Smooth muscle cell (in vitro differentiated cells): ENCODE data around the gene WDR70. TPM values are rescaled to one million over a fixed set of nuclear protein-coding genes. Genes with fewer than 3 reads are reported as not detected.
A peak's percentile ranks its signal among the peaks of the same experiment; 100 is the strongest.

ENCODE experiments used
- DNase-seq: peaks from one replicate; lab custom pipeline; 2025; ENCODE audit not compliant: unreplicated experiment; lab: John Stamatoyannopoulos, UW
- H2AFZ ChIP-seq: fragments of 200-600 bp; sonication (generic); 2 replicates; pipeline ENCODE4 v1.6.0; 2016; ENCODE audit warnings: antibody characterized with exemption, low read depth, mild to moderate bottlenecking
- H3F3A ChIP-seq: fragments of 200-600 bp; sonication (generic); 2 replicates; pipeline ENCODE4 v1.6.0; 2017; ENCODE audit warnings: antibody characterized with exemption, low read depth
- H3K27ac ChIP-seq: fragments of 200-600 bp; sonication (generic); 2 replicates; pipeline ENCODE4 v1.5.1; 2016; ENCODE audit warnings: low read depth, mild to moderate bottlenecking
- H3K27me3 ChIP-seq: fragments of 200-600 bp; sonication (generic); 2 replicates; pipeline ENCODE4 v1.6.1; 2016; ENCODE audit warnings: low read depth, mild to moderate bottlenecking
- H3K36me3 ChIP-seq: fragments of 200-600 bp; sonication (generic); 2 replicates; pipeline ENCODE4 v1.5.1; 2016; ENCODE audit warnings: low read depth
- H3K4me1 ChIP-seq: fragments of 200-600 bp; sonication (generic); 2 replicates; pipeline ENCODE4 v1.5.1; 2016; ENCODE audit warnings: low read depth
- H3K4me2 ChIP-seq: fragments of 200-600 bp; sonication (generic); 2 replicates; pipeline ENCODE4 v1.6.0; 2016; ENCODE audit warnings: mild to moderate bottlenecking
- H3K4me3 ChIP-seq: fragments of 200-600 bp; sonication (generic); 2 replicates; pipeline ENCODE4 v1.5.1; 2016; ENCODE audit warnings: mild to moderate bottlenecking
- H3K79me2 ChIP-seq: fragments of 200-600 bp; sonication (generic); 2 replicates; pipeline ENCODE4 v1.6.0; 2016; ENCODE audit warnings: low read depth, mild to moderate bottlenecking
- H3K9ac ChIP-seq: fragments of 200-600 bp; sonication (generic); 2 replicates; pipeline ENCODE4 v1.6.0; 2016; ENCODE audit warnings: low read depth
- H3K9me3 ChIP-seq: fragments of 200-600 bp; sonication (generic); replicated peaks from 2 replicates; pipeline ENCODE4 v1.5.1; 2016; ENCODE audit warnings: low read depth
- H4K20me1 ChIP-seq: fragments of 200-600 bp; sonication (generic); 2 replicates; pipeline ENCODE4 v1.6.0; 2016; ENCODE audit warnings: low read depth
- WGBS: methylation state at CpG from one replicate; pipeline ENCODE4 v1.1.7; 2016; ENCODE audit warnings: low lambda C conversion rate; 5-methylcytosine and 5-hydroxymethylcytosine counted together
- polyA plus RNA-seq: library from polyadenylated mRNA; unstranded; fragments of >200 nt; fragmentation: Nextera tagmentation; extraction: Ambion mirVana; gene quantifications from 2 replicates; pipeline ENCODE4 v1.2.1, GENCODE V29; 2016
- total RNA-seq: library from RNA; depleted of rRNA; stranded (reverse); fragments of >200 nt; gene quantifications from 2 replicates; pipeline ENCODE4 v1.2.3, GENCODE V29; 2014
- TF ChIP-seq, protein P1 (sequence below): fragments of 200-600 bp; sonication (generic); IDR thresholded peaks from 2 replicates; pipeline ENCODE4 v1.5.1; 2017; ENCODE audit warnings: borderline replicate concordance, mild to moderate bottlenecking, antibody characterized with exemption; ENCODE audit not compliant: insufficient read depth, poor library complexity, severe bottlenecking

WDR70 gene
- total and polyA plus RNA-seq, 2 experiments from 2014 or later: 17.8 to 28.7 TPM

DNA sequence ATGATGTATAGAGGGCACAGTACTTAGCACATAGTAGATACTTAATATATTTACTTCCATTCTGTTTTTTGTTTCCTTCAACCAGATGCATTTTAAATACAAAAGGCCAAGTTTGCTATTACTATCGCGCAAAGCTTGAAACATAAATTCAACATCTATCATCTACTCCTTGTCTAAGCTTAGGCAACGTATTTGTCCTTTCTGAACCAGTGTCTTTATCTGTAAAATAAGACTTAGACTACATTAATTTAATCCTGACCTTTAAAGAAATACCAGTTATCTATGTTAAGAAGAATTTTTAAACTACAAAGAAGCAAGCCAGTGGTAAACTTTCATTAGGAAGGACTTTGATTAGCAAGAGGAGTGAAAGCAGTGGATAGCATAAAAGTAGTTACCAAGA, 173.0 kb downstream of the WDR70 start:
- no peak for DNase-seq
- Histone ChIP-seq H3F3A (peaks cover 29% of the 10 kb centered on the region), H2AFZ (no peak overlapping the region), H3K9ac (no peak overlapping the region), H3K4me2 (peak overlapping the region; percentile 72), H3K79me2 (peaks cover 10% of the 10 kb centered on the region), H3K36me3 (no peaks in the 10 kb centered on the region), H3K9me3 (no peaks in the 10 kb centered on the region), H4K20me1 (no peaks in the 10 kb centered on the region), H3K4me3 (peak overlapping the region; percentile 11), H3K27me3 (no peaks in the 10 kb centered on the region), H3K27ac (peak overlapping the region; percentile 87), H3K4me1 (peaks cover 12% of the 10 kb centered on the region)
- TF ChIP-seq, protein P1, sequence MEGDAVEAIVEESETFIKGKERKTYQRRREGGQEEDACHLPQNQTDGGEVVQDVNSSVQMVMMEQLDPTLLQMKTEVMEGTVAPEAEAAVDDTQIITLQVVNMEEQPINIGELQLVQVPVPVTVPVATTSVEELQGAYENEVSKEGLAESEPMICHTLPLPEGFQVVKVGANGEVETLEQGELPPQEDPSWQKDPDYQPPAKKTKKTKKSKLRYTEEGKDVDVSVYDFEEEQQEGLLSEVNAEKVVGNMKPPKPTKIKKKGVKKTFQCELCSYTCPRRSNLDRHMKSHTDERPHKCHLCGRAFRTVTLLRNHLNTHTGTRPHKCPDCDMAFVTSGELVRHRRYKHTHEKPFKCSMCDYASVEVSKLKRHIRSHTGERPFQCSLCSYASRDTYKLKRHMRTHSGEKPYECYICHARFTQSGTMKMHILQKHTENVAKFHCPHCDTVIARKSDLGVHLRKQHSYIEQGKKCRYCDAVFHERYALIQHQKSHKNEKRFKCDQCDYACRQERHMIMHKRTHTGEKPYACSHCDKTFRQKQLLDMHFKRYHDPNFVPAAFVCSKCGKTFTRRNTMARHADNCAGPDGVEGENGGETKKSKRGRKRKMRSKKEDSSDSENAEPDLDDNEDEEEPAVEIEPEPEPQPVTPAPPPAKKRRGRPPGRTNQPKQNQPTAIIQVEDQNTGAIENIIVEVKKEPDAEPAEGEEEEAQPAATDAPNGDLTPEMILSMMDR: no peak
- 22% methylated on average over 3 of the region's 3 CpGs for WGBS

DNA sequence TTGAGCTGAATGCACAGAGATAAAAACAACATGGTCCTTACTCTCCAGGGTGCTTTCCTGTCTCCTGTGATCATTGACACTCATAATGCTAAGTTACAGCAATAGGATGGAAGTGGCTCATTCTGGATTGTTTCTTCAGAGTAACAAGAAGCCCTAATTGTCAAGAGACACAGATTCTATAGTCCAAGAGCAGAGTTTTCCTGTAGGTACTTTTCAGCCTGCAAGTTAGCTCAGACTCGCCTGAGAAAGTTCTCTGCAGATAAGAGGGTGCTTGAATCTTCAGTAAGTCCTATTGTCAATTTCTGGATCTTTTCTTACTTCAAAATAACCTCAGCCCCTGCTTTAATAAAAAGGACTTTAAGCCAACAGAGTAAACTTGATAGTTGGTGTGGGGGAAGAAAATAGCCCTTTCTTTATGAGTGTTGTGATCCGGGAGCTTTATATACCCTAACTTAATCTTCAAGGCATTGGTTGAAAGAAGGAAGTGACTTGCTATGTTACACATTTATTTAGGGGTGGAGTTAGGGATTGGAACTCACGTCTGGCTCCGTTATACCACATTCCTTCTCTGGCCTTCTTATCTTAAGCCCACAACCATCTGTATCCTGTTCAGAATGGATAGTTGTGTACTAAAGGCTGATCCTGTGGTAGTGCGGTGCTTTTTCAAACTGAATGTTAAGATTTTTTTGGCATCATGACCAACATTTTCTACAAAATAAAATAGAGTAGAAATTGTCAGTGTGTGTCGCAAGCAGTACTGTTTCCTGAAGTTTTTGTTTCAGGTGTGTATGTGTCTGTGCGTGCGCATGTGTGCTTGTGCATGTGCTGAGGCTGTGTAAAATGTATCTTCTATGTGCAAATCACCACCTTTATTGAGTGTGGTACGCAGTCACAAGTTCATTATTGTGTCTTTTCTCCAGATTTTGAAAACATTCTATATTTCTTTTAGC, 173.9 kb downstream of the WDR70 start:
- H3K4me1 ChIP-seq: peaks cover 12% of the 10 kb centered on the region
- no peaks in the 10 kb centered on the region for H3K27me3 ChIP-seq
- H3K9me3 ChIP-seq: no peaks in the 10 kb centered on the region
- peak overlapping the region; percentile 72 for H3K4me2 ChIP-seq
- peak overlapping the region; percentile 87 for H3K27ac ChIP-seq
- H3K36me3 ChIP-seq: no peaks in the 10 kb centered on the region
- H3K4me3 ChIP-seq: peak overlapping the region; percentile 11
- TF ChIP-seq, protein P1: no peak
- H2AFZ ChIP-seq: no peak overlapping the region
- WGBS: 37% methylated on average over 9 of the region's 9 CpGs
- no peaks in the 10 kb centered on the region for H4K20me1 ChIP-seq
- H3K9ac ChIP-seq: peak overlapping the region; percentile 51
- DNase-seq: no peak
- H3K79me2 ChIP-seq: peaks cover 10% of the 10 kb centered on the region
- peaks cover 29% of the 10 kb centered on the region for H3F3A ChIP-seq

DNA sequence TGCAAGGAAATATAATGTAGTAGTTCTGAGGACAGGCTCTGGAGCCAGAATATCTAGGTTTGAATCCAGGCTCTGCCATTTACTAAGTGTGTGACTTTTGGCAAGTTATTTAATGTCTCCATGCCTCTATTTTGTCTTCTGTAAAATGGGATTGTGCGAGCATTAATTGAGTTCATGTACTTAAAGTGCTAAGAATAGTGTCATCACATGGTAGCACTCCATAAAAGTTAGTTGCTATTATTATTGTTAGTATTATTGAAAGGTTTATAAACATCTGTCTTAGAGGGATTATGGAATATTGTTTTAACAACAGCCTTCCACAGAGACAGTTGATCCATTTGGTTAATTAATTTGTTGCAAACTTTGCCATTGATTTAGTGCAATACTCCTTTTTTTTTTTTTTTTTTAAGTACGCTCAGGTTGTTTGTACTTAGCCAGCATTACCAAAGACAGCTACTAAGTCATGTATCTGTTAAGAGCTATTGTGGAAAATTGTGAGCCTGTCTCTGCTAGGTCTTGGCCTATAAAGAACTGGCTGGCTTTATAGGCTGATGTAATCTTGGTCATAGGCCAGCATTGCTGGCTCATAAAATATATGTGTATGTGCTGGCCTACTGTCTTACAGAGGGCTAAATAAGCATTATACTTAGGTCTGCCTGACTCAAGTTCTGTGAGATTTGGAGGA, 174.7 kb downstream of the WDR70 start:
- no peaks in the 10 kb centered on the region for H3K9me3 ChIP-seq
- H3K4me3 ChIP-seq: no peak overlapping the region
- no peak overlapping the region for H3K9ac ChIP-seq
- peaks cover 12% of the 10 kb centered on the region for H3K4me1 ChIP-seq
- peaks cover 10% of the 10 kb centered on the region for H3K79me2 ChIP-seq
- 36% methylated on average over 2 of the region's 2 CpGs for WGBS
- peak overlapping the region; percentile 87 for H3K27ac ChIP-seq
- no peak for DNase-seq
- H4K20me1 ChIP-seq: no peaks in the 10 kb centered on the region
- peak overlapping the region; percentile 72 for H3K4me2 ChIP-seq
- TF ChIP-seq, protein P1: no peak
- H3K36me3 ChIP-seq: no peaks in the 10 kb centered on the region
- peaks cover 29% of the 10 kb centered on the region for H3F3A ChIP-seq
- H3K27me3 ChIP-seq: no peaks in the 10 kb centered on the region
- H2AFZ ChIP-seq: no peak overlapping the region
